Liver (tissue), 9 donors: ENCODE data around the gene ZNHIT2. TPM values are rescaled to one million over a fixed set of nuclear protein-coding genes. Genes with fewer than 3 reads are reported as not detected.

ENCODE experiments used
- DNase-seq: peaks from one replicate; pipeline ENCODE4 v3.0.0-alpha.2; 2017; ENCODE audit warnings: low spot score
- H3K27ac ChIP-seq, 2 donors: one replicate each; pipeline ENCODE4 v1.7.0; 2013; ENCODE audit warnings: inconsistent platforms in 2 of 2, low read length in 2 of 2, control low read depth in 1 of 2, low read depth in 1 of 2, mild to moderate bottlenecking in 1 of 2
- H3K27me3 ChIP-seq, 4 donors: one replicate each; pipeline versions ENCODE4 v1.6.1 to v1.7.0; 2013; ENCODE audit warnings: low read length in 3 of 4, inconsistent platforms in 1 of 4, mild to moderate bottlenecking in 1 of 4, moderate library complexity in 1 of 4; ENCODE audit not compliant: control insufficient read depth in 4 of 4, insufficient read depth in 4 of 4
- H3K36me3 ChIP-seq, 4 donors: one replicate each; pipeline versions ENCODE4 v1.6.1 to v1.7.0; 2013; ENCODE audit warnings: low read length in 3 of 4, mild to moderate bottlenecking in 3 of 4, low read depth in 1 of 4, moderate library complexity in 1 of 4; ENCODE audit not compliant: control insufficient read depth in 4 of 4, insufficient read depth in 3 of 4
- H3K4me1 ChIP-seq, 4 donors: one replicate each; pipeline versions ENCODE4 v1.6.1 to v1.7.0; 2013; ENCODE audit warnings: low read length in 3 of 4, mild to moderate bottlenecking in 3 of 4, moderate library complexity in 1 of 4; ENCODE audit not compliant: control insufficient read depth in 4 of 4, insufficient read depth in 4 of 4
- H3K4me3 ChIP-seq, 3 donors: one replicate each; pipeline versions ENCODE4 v1.6.1 to v1.7.0; 2013; ENCODE audit warnings: low read length in 3 of 3, control low read depth in 1 of 3, low read depth in 1 of 3, mild to moderate bottlenecking in 1 of 3
- H3K9ac ChIP-seq, 2 donors: one replicate each; pipeline ENCODE4 v1.7.0; 2013; ENCODE audit warnings: low read length in 2 of 2, mild to moderate bottlenecking in 2 of 2, moderate library complexity in 2 of 2, control low read depth in 1 of 2, low read depth in 1 of 2
- H3K9me3 ChIP-seq, 4 donors: one replicate each; pipeline versions ENCODE4 v1.6.1 to v1.7.0; 2013; ENCODE audit warnings: low read length in 3 of 4; ENCODE audit not compliant: control insufficient read depth in 4 of 4
- FOXA1 ChIP-seq: IDR thresholded peaks from 2 replicates; pipeline ENCODE4 v1.6.1; 2016; ENCODE audit warnings: antibody characterized with exemption
- GABPA ChIP-seq, 2 donors: IDR thresholded peaks in 1 of 2; conservative IDR thresholded peaks in 1 of 2; 2 replicates each; pipeline ENCODE4 v1.6.1; 2016; ENCODE audit warnings: antibody characterized with exemption in 2 of 2, mild to moderate bottlenecking in 1 of 2, moderate library complexity in 1 of 2
- HNF4G ChIP-seq: IDR thresholded peaks from 2 replicates; pipeline ENCODE4 v1.6.1; 2016; ENCODE audit warnings: antibody characterized with exemption
- JUND ChIP-seq, 2 donors: IDR thresholded peaks; 2 replicates each; pipeline ENCODE4 v1.6.1; 2016; ENCODE audit warnings: antibody characterized with exemption in 2 of 2
- NR2F2 ChIP-seq: IDR thresholded peaks from 2 replicates; pipeline ENCODE4 v1.6.1; 2016; ENCODE audit warnings: antibody characterized with exemption
- RXRA ChIP-seq, 2 donors: IDR thresholded peaks; 2 replicates each; pipeline ENCODE4 v1.6.1; 2017 to 2018; ENCODE audit warnings: antibody characterized with exemption in 2 of 2, mild to moderate bottlenecking in 1 of 2
- SP1 ChIP-seq: IDR thresholded peaks from 2 replicates; pipeline ENCODE4 v1.6.1; 2018; ENCODE audit warnings: antibody characterized with exemption, mild to moderate bottlenecking
- TAF1 ChIP-seq: conservative IDR thresholded peaks from 2 replicates; pipeline ENCODE4 v1.6.1; 2016; ENCODE audit warnings: antibody characterized with exemption, mild to moderate bottlenecking
- YY1 ChIP-seq: IDR thresholded peaks from 2 replicates; pipeline ENCODE4 v1.6.1; 2016; ENCODE audit warnings: antibody characterized with exemption, mild to moderate bottlenecking
- WGBS: extraction: QIAGEN DNeasy Blood & Tissue Kit; methylation state at CpG from one replicate; pipeline ENCODE4 v1.1.7; 2013; 5-methylcytosine and 5-hydroxymethylcytosine counted together
- polyA plus RNA-seq, 2 donors: library from polyadenylated mRNA; stranded (reverse) in 1 of 2; unstranded in 1 of 2; fragments of 200-250 nt in 1 of 2; fragments of >200 nt in 1 of 2; fragmentation: Nextera tagmentation in 1 of 2; extraction: Ambion mirVana in 1 of 2; gene quantifications; one replicate each; pipeline versions ENCODE4 v1.2.1 to v1.2.3, GENCODE V29; 2013 to 2015
- total RNA-seq, 2 donors: library from RNA; depleted of rRNA; stranded (reverse); fragments of >200 nt; gene quantifications; one replicate each; pipeline ENCODE4 v1.2.3, GENCODE V29; 2014
- TF ChIP-seq, protein P1 (sequence below): fragments of 150-350 bp; IDR thresholded peaks from 2 replicates; pipeline ENCODE4 v1.5.1; 2017; ENCODE audit warnings: improper control_type of control experiment, low read depth, low read length; ENCODE audit not compliant: missing input control
- TF ChIP-seq, protein P2 (sequence below): IDR thresholded peaks from 2 replicates; pipeline ENCODE4 v1.6.1; 2016; ENCODE audit warnings: antibody characterized with exemption
- TF ChIP-seq, protein P3 (sequence below): IDR thresholded peaks from 2 replicates; pipeline ENCODE4 v1.6.1; 2016; ENCODE audit warnings: antibody characterized with exemption
- TF ChIP-seq, protein P4 (sequence below): IDR thresholded peaks from 2 replicates; pipeline ENCODE4 v1.6.1; 2016; ENCODE audit warnings: antibody characterized with exemption
- donor health status: healthy.
- donor health status: healthy.
- donor health status: healthy.
- donor health status: healthy.
- donor health status: healthy.

Gene ZNHIT2
- total and polyA plus RNA-seq, 4 donors: 2.2 to 13.9 (median 6.1) TPM

DNA sequence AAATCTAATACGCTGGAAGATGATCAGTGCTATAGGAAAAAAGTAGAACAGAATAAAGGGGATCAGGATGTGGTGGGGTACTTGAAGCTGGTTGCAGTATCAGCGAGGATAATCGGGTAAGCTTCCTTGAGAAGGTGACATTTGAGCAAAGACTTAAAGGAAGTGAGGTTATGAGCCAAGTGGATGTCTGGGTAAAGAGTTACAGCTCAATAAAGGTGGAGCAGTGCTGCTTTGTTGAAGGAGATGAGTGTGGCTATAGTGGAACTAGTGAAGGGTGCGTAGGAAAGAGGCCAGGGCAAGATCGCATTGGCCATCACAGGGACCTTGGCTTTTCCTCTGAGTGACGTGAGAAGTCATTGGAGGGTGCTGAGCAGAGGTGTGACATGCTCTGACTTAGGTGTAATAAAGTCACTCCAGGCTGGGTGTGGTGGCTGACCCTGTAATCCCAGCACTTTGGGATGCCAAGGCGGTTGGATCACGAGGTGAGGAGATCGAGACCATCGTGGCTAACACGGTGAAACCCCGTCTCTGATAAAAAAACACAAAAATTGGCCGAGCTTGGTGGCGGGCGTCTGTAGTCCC is 19.1 kb upstream of the ZNHIT2 start:
- 87% methylated on average over 15 of the region's 15 CpGs for WGBS
- no peaks in the 10 kb centered on the region for H3K27me3 ChIP-seq
- TF ChIP-seq HNF4G: no peak
- TF ChIP-seq RXRA (IDR thresholded peaks at IDR 0.05): no peak
- TF ChIP-seq, protein P1, sequence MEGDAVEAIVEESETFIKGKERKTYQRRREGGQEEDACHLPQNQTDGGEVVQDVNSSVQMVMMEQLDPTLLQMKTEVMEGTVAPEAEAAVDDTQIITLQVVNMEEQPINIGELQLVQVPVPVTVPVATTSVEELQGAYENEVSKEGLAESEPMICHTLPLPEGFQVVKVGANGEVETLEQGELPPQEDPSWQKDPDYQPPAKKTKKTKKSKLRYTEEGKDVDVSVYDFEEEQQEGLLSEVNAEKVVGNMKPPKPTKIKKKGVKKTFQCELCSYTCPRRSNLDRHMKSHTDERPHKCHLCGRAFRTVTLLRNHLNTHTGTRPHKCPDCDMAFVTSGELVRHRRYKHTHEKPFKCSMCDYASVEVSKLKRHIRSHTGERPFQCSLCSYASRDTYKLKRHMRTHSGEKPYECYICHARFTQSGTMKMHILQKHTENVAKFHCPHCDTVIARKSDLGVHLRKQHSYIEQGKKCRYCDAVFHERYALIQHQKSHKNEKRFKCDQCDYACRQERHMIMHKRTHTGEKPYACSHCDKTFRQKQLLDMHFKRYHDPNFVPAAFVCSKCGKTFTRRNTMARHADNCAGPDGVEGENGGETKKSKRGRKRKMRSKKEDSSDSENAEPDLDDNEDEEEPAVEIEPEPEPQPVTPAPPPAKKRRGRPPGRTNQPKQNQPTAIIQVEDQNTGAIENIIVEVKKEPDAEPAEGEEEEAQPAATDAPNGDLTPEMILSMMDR: no peak
- TF ChIP-seq GABPA (IDR thresholded peaks at IDR 0.05 in 1 of 2, conservative IDR thresholded peaks at IDR 0.05 in 1 of 2): no peak
- TF ChIP-seq YY1: no peak
- H3K9me3 ChIP-seq: no peaks in the 10 kb centered on the region
- peaks cover 0 to 37% (median 27%) of the 10 kb centered on the region in 4 donors for H3K4me1 ChIP-seq
- peaks cover 9 to 14% (median 11%) of the 10 kb centered on the region in 4 donors for H3K36me3 ChIP-seq
- no peak overlapping the region for H3K9ac ChIP-seq
- no peak for DNase-seq
- no peak overlapping the region for H3K27ac ChIP-seq
- H3K4me3 ChIP-seq: no peak overlapping the region

DNA sequence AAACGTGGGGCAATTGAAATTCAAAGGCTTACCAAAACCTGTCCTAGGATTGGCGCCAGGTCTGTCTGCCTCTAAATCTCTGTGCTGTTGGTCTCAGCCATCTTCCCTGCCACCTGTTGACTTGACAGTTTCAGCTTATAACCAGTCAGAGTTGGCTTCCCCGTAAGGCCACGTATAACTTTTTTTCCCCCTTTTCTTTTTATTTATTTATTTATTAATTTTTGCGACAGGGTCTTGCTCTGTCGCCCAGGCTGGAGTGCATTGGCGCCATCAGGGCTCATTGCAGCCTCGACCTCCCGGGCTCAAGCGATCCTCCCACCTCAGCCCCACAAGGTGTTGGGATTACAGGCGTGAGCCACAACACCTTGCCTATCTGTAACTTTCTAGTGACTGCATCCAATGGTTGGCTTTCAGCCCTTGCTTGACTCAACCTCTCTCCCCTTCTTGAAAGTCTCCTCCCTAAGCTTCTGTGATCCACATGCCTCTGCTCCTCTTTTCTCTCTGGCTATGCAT is 18.2 kb upstream of the ZNHIT2 start:
- DNase-seq: no peak
- WGBS: 66% methylated on average over 11 of the region's 11 CpGs
- no peaks in the 10 kb centered on the region for H3K9me3 ChIP-seq
- H3K9ac ChIP-seq: peak overlapping the region; percentile 96 to 100
- no peaks in the 10 kb centered on the region for H3K27me3 ChIP-seq
- peaks cover 0 to 46% (median 30%) of the 10 kb centered on the region in 4 donors for H3K4me1 ChIP-seq
- peak overlapping the region; percentile 99 to 100 for H3K27ac ChIP-seq
- H3K4me3 ChIP-seq: peak overlapping the region; percentile 67 to 80 (median 71)
- peaks cover 18 to 24% (median 20%) of the 10 kb centered on the region in 4 donors for H3K36me3 ChIP-seq
- TF ChIP-seq SP1 (no peak), TAF1 (no peak), FOXA1 (no peak), GABPA (IDR thresholded peaks at IDR 0.05 in 1 of 2, conservative IDR thresholded peaks at IDR 0.05 in 1 of 2) (no peak), JUND (IDR thresholded peaks at IDR 0.05) (no peak), NR2F2 (no peak), YY1 (no peak), RXRA (IDR thresholded peaks at IDR 0.05) (no peak)
- TF ChIP-seq, protein P2, sequence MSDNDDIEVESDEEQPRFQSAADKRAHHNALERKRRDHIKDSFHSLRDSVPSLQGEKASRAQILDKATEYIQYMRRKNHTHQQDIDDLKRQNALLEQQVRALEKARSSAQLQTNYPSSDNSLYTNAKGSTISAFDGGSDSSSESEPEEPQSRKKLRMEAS: no peak
- TF ChIP-seq, protein P3, sequence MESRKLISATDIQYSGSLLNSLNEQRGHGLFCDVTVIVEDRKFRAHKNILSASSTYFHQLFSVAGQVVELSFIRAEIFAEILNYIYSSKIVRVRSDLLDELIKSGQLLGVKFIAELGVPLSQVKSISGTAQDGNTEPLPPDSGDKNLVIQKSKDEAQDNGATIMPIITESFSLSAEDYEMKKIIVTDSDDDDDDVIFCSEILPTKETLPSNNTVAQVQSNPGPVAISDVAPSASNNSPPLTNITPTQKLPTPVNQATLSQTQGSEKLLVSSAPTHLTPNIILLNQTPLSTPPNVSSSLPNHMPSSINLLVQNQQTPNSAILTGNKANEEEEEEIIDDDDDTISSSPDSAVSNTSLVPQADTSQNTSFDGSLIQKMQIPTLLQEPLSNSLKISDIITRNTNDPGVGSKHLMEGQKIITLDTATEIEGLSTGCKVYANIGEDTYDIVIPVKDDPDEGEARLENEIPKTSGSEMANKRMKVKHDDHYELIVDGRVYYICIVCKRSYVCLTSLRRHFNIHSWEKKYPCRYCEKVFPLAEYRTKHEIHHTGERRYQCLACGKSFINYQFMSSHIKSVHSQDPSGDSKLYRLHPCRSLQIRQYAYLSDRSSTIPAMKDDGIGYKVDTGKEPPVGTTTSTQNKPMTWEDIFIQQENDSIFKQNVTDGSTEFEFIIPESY: no peak
- TF ChIP-seq, protein P1: no peak
- TF ChIP-seq, protein P4, sequence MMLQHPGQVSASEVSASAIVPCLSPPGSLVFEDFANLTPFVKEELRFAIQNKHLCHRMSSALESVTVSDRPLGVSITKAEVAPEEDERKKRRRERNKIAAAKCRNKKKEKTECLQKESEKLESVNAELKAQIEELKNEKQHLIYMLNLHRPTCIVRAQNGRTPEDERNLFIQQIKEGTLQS: no peak
